Nephron progenitor cell (in vitro differentiated cells): ENCODE data around the gene RGS1.

Experiments
- DNase-seq: peaks from one replicate; pipeline ENCODE4 v3.0.0; 2021
- H3K27ac Mint-ChIP-seq: 2 replicates; pipeline ENCODE4 v1.8.0; 2021; ENCODE audit warnings: mild to moderate bottlenecking, moderate library complexity, mixed read lengths
- H3K27me3 Mint-ChIP-seq: 2 replicates; pipeline ENCODE4 v1.8.0; 2021; ENCODE audit warnings: mild to moderate bottlenecking, low read depth, mixed read lengths; ENCODE audit not compliant: poor library complexity
- H3K36me3 Mint-ChIP-seq: 2 replicates; pipeline ENCODE4 v1.8.0; 2021; ENCODE audit warnings: low read depth, mixed read lengths
- H3K4me1 Mint-ChIP-seq: 2 replicates; pipeline ENCODE4 v1.8.0; 2021; ENCODE audit warnings: mixed read lengths
- H3K4me3 Mint-ChIP-seq: 2 replicates; pipeline ENCODE4 v1.8.0; 2021; ENCODE audit warnings: mild to moderate bottlenecking, moderate library complexity, mixed read lengths
- H3K9me3 Mint-ChIP-seq: 2 replicates; pipeline ENCODE4 v1.8.0; 2021; ENCODE audit warnings: mild to moderate bottlenecking, moderate library complexity, mixed read lengths
- CTCF ChIP-seq: fragments of 200-600 bp; sonication (generic); IDR thresholded peaks from 2 replicates; pipeline ENCODE4 v1.5.0; 2021; ENCODE audit warnings: antibody characterized with exemption

The RGS1 gene

GRCh38 chr1:192592517-192592916 is 16.9 kb downstream of the RGS1 start:
- no peak for DNase-seq
- Mint-ChIP-seq H3K27me3 (no peaks in the 10 kb centered on the region), H3K27ac (no peak overlapping the region), H3K9me3 (no peaks in the 10 kb centered on the region), H3K4me1 (peaks cover 12% of the 10 kb centered on the region), H3K36me3 (no peaks in the 10 kb centered on the region), H3K4me3 (no peak overlapping the region)
- TF ChIP-seq CTCF, result no peak

GRCh38 chr1:192592981-192593708 is 17.6 kb downstream of the RGS1 start:
- Mint-ChIP-seq H3K27me3 (no peaks in the 10 kb centered on the region), H3K27ac (no peak overlapping the region), H3K9me3 (no peaks in the 10 kb centered on the region), H3K4me1 (peaks cover 12% of the 10 kb centered on the region), H3K4me3 (no peak overlapping the region), H3K36me3 (no peaks in the 10 kb centered on the region)
- DNase-seq, result no peak
- TF ChIP-seq CTCF, result no peak

DNA sequence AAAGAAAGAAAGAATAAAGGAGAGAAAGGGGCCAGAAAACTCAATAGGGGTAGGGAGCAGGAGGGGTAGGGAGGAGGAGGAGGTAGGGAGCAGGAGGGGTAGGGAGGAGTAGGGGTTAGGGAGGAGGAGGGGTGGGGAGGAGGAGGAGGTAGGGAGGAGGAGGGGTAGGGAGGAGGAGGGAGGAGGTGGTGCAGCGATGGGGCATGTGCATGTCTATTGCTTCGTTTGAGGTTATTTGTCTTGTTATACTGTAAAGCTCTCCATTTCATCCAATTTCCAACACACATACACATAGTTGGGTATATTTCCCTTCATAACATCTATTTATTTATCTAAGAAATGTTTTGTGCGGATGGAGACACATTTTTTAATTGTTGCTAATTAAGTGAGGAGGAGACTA is 19.7 kb downstream of the RGS1 start:
- no peak for TF ChIP-seq CTCF
- Mint-ChIP-seq H3K4me1 (peaks cover 12% of the 10 kb centered on the region), H3K4me3 (no peak overlapping the region), H3K36me3 (no peaks in the 10 kb centered on the region), H3K27ac (no peak overlapping the region), H3K9me3 (no peaks in the 10 kb centered on the region), H3K27me3 (no peaks in the 10 kb centered on the region)
- DNase-seq, result no peak

DNA sequence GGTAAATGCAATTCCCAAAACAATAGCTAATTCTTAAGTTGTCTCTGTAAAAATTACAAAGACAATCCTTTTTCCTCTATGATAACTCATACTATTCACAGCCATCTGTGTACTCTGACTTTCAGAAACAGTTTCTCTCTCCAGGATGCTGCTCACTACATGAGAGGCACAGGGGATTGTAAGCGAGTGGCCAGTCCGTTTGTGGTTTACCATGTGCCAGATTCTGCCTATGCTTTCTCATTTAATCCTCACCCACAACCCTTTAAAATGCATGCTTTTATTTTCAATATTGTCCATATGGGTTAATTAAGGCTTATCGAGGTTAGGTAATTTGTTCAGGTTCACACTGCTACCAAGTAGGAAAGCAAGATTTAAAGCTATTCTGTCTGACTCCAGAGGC is 23.0 kb downstream of the RGS1 start:
- Mint-ChIP-seq H3K4me1 (peaks cover 16% of the 10 kb centered on the region), H3K27me3 (no peaks in the 10 kb centered on the region), H3K9me3 (no peaks in the 10 kb centered on the region), H3K4me3 (no peak overlapping the region), H3K27ac (no peak overlapping the region), H3K36me3 (no peaks in the 10 kb centered on the region)
- DNase-seq, result no peak
- no peak for TF ChIP-seq CTCF

- Mint-ChIP-seq H3K4me1 (peaks cover 12% of the 10 kb centered on the region), H3K27me3 (no peaks in the 10 kb centered on the region), H3K9me3 (no peaks in the 10 kb centered on the region), H3K4me3 (no peak overlapping the region), H3K27ac (no peak overlapping the region), H3K36me3 (no peaks in the 10 kb centered on the region)
- DNase-seq, result no peak
- no peak for TF ChIP-seq CTCF
Observed at GRCh38 chr1:192600275-192600674, 24.7 kb downstream of the RGS1 start.

- TF ChIP-seq CTCF, result no peak
- Mint-ChIP-seq H3K4me1 (peaks cover 5% of the 10 kb centered on the region), H3K36me3 (no peaks in the 10 kb centered on the region), H3K27me3 (no peaks in the 10 kb centered on the region), H3K9me3 (no peaks in the 10 kb centered on the region), H3K4me3 (no peak overlapping the region), H3K27ac (no peak overlapping the region)
- DNase-seq, result no peak
Observed at GRCh38 chr1:192601143-192601542, 25.6 kb downstream of the RGS1 start.
